GM23248 (cell line): ENCODE results near the gene TRAF1. TPM values are rescaled to one million over a fixed set of nuclear protein-coding genes. Genes with fewer than 3 reads are reported as not detected.
A peak's percentile ranks its signal among the peaks of the same experiment; 100 is the strongest.

ENCODE experiments used
- DNase-seq: peaks from one replicate; pipeline ENCODE4 v3.0.0-alpha.2; 2015
- H2AFZ ChIP-seq: fragments of 200-600 bp; sonication (generic); 2 replicates; pipeline ENCODE4 v1.6.1; 2016; ENCODE audit warnings: antibody characterized with exemption
- H3F3A ChIP-seq: fragments of 200-600 bp; sonication (generic); 2 replicates; pipeline ENCODE4 v1.6.1; 2016; ENCODE audit warnings: mild to moderate bottlenecking, antibody characterized with exemption, mixed run types; ENCODE audit not compliant: insufficient read depth
- H3K27ac ChIP-seq: fragments of 200-600 bp; sonication (generic); 2 replicates; pipeline ENCODE4 v1.5.1; 2016; ENCODE audit warnings: mild to moderate bottlenecking
- H3K27me3 ChIP-seq: fragments of 200-600 bp; sonication (generic); replicated peaks from 2 replicates; pipeline ENCODE4 v1.6.1; 2016; ENCODE audit warnings: mild to moderate bottlenecking; ENCODE audit not compliant: insufficient read depth
- H3K36me3 ChIP-seq: fragments of 200-600 bp; sonication (generic); 2 replicates; pipeline ENCODE4 v1.6.1; 2016; ENCODE audit warnings: low read depth, mild to moderate bottlenecking
- H3K4me1 ChIP-seq: fragments of 200-600 bp; sonication (generic); 2 replicates; pipeline ENCODE4 v1.6.1; 2016; ENCODE audit warnings: mild to moderate bottlenecking; ENCODE audit not compliant: insufficient read depth
- H3K4me2 ChIP-seq: fragments of 200-600 bp; sonication (generic); one replicate; pipeline ENCODE4 v1.6.1; 2016; ENCODE audit warnings: mild to moderate bottlenecking; ENCODE audit not compliant: unreplicated experiment
- H3K4me3 ChIP-seq: fragments of 200-600 bp; sonication (generic); 2 replicates; pipeline ENCODE4 v1.5.1; 2016; ENCODE audit warnings: mild to moderate bottlenecking
- H3K79me2 ChIP-seq: fragments of 200-600 bp; sonication (generic); 2 replicates; pipeline ENCODE4 v1.6.1; 2016; ENCODE audit warnings: mild to moderate bottlenecking; ENCODE audit not compliant: insufficient read depth
- H3K9ac ChIP-seq: fragments of 200-600 bp; sonication (generic); 2 replicates; pipeline ENCODE4 v1.6.1; 2016; ENCODE audit warnings: mild to moderate bottlenecking
- H3K9me2 ChIP-seq: fragments of 200-600 bp; sonication (generic); 2 replicates; pipeline ENCODE4 v1.6.1; 2016; ENCODE audit warnings: mixed run types, mild to moderate bottlenecking, moderate library complexity; ENCODE audit not compliant: insufficient read depth
- H3K9me3 ChIP-seq: fragments of 200-600 bp; sonication (generic); one replicate; pipeline ENCODE4 v1.6.1; 2017; ENCODE audit warnings: low read depth
- H4K20me1 ChIP-seq: fragments of 200-600 bp; sonication (generic); 2 replicates; pipeline ENCODE4 v1.6.0; 2016; ENCODE audit not compliant: insufficient read depth
- EZH2 ChIP-seq: fragments of 200-600 bp; sonication (generic); IDR thresholded peaks from 2 replicates; pipeline ENCODE4 v1.6.1; 2018; ENCODE audit warnings: antibody characterized with exemption, mild to moderate bottlenecking; ENCODE audit not compliant: insufficient read depth, poor library complexity, severe bottlenecking
- EZH2phosphoT487 ChIP-seq: fragments of 200-600 bp; sonication (generic); IDR thresholded peaks from 2 replicates; pipeline ENCODE4 v1.6.1; 2018; ENCODE audit warnings: antibody characterized with exemption, moderate library complexity, mild to moderate bottlenecking, low read depth; ENCODE audit not compliant: insufficient read depth
- WGBS, 2 experiments: methylation state at CpG; one replicate each; pipeline ENCODE4 v1.1.6; 2015 to 2017; ENCODE audit warnings: low lambda C conversion rate in 2 of 2, low coverage in 1 of 2; ENCODE audit errors: missing lambda C conversion rate in 2 of 2; 5-methylcytosine and 5-hydroxymethylcytosine counted together
- in situ Hi-C: fragments of 300-500 bp; cut with MboI; formaldehyde crosslinking; loops from 2 replicates; pipeline ENCODE4 v1.15.0; 2020
- polyA plus RNA-seq: library from polyadenylated mRNA; unstranded; fragments of >200 nt; fragmentation: Nextera tagmentation; extraction: Ambion mirVana; gene quantifications from 2 replicates; pipeline ENCODE4 v1.2.1, GENCODE V29; 2016
- total RNA-seq: library from RNA; depleted of rRNA; stranded (reverse); fragments of >200 nt; shearing (Covaris generic); gene quantifications from 2 replicates; pipeline ENCODE4 v1.2.3, GENCODE V29; 2014

The TRAF1 gene
- total and polyA plus RNA-seq, 2 experiments from 2014 or later: 0.54 to 0.75 TPM

GRCh38 chr9:120868339-120868675 is 58.3 kb downstream of the TRAF1 start:
- WGBS, 2 experiments: 26 to 43% methylated on average over 6 to 11 of the region's 11 CpGs
- peak overlapping the region; percentile 58 for H3K4me2 ChIP-seq
- H3F3A ChIP-seq: peaks cover 4% of the 10 kb centered on the region; the same call in 1 of the 2 replicates
- H4K20me1 ChIP-seq: no peaks in the 10 kb centered on the region
- peak overlapping the region; percentile 72 for H3K9ac ChIP-seq
- H2AFZ ChIP-seq: peak overlapping the region; percentile 85
- in situ Hi-C loops: no loop called here
- no peaks in the 10 kb centered on the region for H3K9me3 ChIP-seq
- no peaks in the 10 kb centered on the region for H3K27me3 ChIP-seq
- H3K4me3 ChIP-seq: peak overlapping the region; percentile 63
- no peak for TF ChIP-seq EZH2
- no peak for TF ChIP-seq EZH2phosphoT487
- peaks cover 3% of the 10 kb centered on the region; the same call in 1 of the 2 replicates for H3K4me1 ChIP-seq
- DNase-seq: peak; percentile 82
- no peaks in the 10 kb centered on the region for H3K79me2 ChIP-seq
- no peaks in the 10 kb centered on the region; the same call in 1 of the 2 replicates for H3K36me3 ChIP-seq
- H3K9me2 ChIP-seq: no peaks in the 10 kb centered on the region
- H3K27ac ChIP-seq: peak overlapping the region; percentile 67

DNA sequence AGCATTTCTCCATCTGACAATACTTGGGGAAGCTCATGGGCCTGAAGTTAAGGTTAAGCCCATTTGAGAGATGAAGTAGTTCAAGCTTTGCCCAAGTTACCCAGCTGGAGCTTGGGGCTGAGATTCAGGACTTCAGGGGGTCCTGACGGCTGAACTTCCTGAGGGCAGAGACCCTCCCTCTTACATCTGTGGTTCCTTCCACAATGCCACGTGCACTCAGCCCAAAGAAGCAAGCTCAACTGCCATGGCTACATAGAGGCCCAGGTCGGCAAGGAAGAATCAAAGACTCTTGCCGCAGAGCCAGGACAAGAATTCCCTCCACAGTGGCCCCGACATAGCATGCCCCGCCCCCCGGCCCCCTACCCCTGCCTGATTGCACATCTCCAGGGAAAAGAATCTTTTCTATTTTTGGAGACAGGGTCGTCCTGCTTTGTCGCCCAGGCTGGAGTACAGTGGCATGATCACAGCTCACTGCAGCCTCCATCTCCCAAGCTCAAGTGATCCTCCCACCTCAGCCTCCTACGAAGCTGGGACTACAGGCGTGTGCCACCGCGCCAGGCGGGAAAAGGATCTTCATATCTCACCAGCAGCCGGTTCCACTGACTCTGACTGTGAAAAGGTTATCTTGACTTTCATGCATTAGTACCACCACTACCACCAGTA is 58.8 kb downstream of the TRAF1 start:
- Histone ChIP-seq H3K4me2 (peak overlapping the region; percentile 58), H3K79me2 (no peaks in the 10 kb centered on the region), H3K9me2 (no peaks in the 10 kb centered on the region), H3K9me3 (no peaks in the 10 kb centered on the region), H3F3A (peaks cover 4% of the 10 kb centered on the region; the same call in 1 of the 2 replicates), H2AFZ (peak overlapping the region; percentile 85), H3K9ac (peak overlapping the region; percentile 72), H3K27ac (peak overlapping the region; percentile 67), H3K27me3 (no peaks in the 10 kb centered on the region), H3K4me1 (peaks cover 3% of the 10 kb centered on the region; the same call in 1 of the 2 replicates), H4K20me1 (no peaks in the 10 kb centered on the region), H3K4me3 (peak overlapping the region; percentile 63), H3K36me3 (no peaks in the 10 kb centered on the region; the same call in 1 of the 2 replicates)
- TF ChIP-seq EZH2phosphoT487 (no peak), EZH2 (no peak)
- 92 to 95% methylated on average over 10 to 15 of the region's 15 CpGs for WGBS, 2 experiments
- in situ Hi-C loops: no loop called here
- no peak for DNase-seq

DNA sequence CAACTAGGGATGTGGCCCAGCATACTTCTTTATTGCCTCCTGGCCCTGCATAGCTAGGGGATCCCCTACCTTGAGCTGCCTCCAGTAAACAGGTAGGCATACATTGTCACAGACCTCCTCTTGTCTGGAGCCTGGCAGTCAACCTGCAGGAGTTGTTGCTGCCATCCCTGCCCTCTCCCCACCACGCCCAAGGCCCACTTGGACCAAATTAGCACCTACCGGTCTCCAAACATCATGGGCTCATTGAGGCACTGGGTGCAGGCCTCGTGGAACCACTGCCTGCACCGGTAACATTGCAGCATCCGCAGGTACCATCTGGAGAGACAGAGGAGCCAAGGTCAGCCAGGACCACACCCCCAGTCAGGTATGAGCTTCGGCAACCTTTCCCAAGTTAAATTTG is 59.9 kb downstream of the TRAF1 start:
- peaks cover 3% of the 10 kb centered on the region; the same call in 1 of the 2 replicates for H3K4me1 ChIP-seq
- no peak overlapping the region for H2AFZ ChIP-seq
- no peaks in the 10 kb centered on the region for H3K27me3 ChIP-seq
- WGBS, 2 experiments: 90 to 92% methylated on average over 6 of the region's 6 CpGs
- H3K79me2 ChIP-seq: no peaks in the 10 kb centered on the region
- TF ChIP-seq EZH2phosphoT487 (no peak), EZH2 (no peak)
- DNase-seq: no peak
- no peaks in the 10 kb centered on the region for H4K20me1 ChIP-seq
- no peak overlapping the region for H3K4me2 ChIP-seq
- H3K9me2 ChIP-seq: no peaks in the 10 kb centered on the region
- no peaks in the 10 kb centered on the region for H3K9me3 ChIP-seq
- in situ Hi-C loops: no loop called here
- peaks cover 4% of the 10 kb centered on the region; the same call in 1 of the 2 replicates for H3F3A ChIP-seq
- H3K9ac ChIP-seq: no peak overlapping the region
- H3K27ac ChIP-seq: no peak overlapping the region
- H3K4me3 ChIP-seq: no peak overlapping the region
- no peaks in the 10 kb centered on the region for H3K36me3 ChIP-seq

GRCh38 chr9:120865809-120866208 is 60.8 kb downstream of the TRAF1 start:
- Histone ChIP-seq H3K27me3 (no peaks in the 10 kb centered on the region), H3K9me2 (no peaks in the 10 kb centered on the region), H3K27ac (no peak overlapping the region), H2AFZ (no peak overlapping the region), H3K36me3 (no peaks in the 10 kb centered on the region), H3K79me2 (no peaks in the 10 kb centered on the region), H3K4me1 (peaks cover 3% of the 10 kb centered on the region; the same call in 1 of the 2 replicates), H3K9me3 (no peaks in the 10 kb centered on the region), H3F3A (peaks cover 4% of the 10 kb centered on the region; the same call in 1 of the 2 replicates), H3K4me3 (no peak overlapping the region), H3K9ac (no peak overlapping the region), H4K20me1 (no peaks in the 10 kb centered on the region), H3K4me2 (no peak overlapping the region)
- no peak for DNase-seq
- no peak for TF ChIP-seq EZH2phosphoT487
- TF ChIP-seq EZH2: no peak
- 81 to 83% methylated on average over 2 to 5 of the region's 5 CpGs for WGBS, 2 experiments
- in situ Hi-C loops: no loop called here
